Muscle layer of colon (tissue), 2 donors: ENCODE results near the gene GRID1.

Experiments used
- H3K27ac ChIP-seq: one replicate; pipeline ENCODE4 v1.7.0; 2013; ENCODE audit warnings: low read depth, mild to moderate bottlenecking, low read length, moderate library complexity
- H3K27me3 ChIP-seq, 2 donors: one replicate each; pipeline ENCODE4 v1.7.0; 2013; ENCODE audit warnings: low read length in 2 of 2, mild to moderate bottlenecking in 2 of 2; ENCODE audit not compliant: insufficient read depth in 2 of 2, control insufficient read depth in 1 of 2
- H3K36me3 ChIP-seq: one replicate; pipeline ENCODE4 v1.7.0; 2013; ENCODE audit warnings: mild to moderate bottlenecking, low read length; ENCODE audit not compliant: insufficient read depth
- H3K4me1 ChIP-seq: one replicate; pipeline ENCODE4 v1.7.0; 2013; ENCODE audit warnings: mild to moderate bottlenecking, low read length; ENCODE audit not compliant: insufficient read depth
- H3K4me3 ChIP-seq, 2 donors: one replicate each; pipeline ENCODE4 v1.7.0; 2013; ENCODE audit warnings: low read length in 2 of 2, low read depth in 1 of 2, mild to moderate bottlenecking in 1 of 2, moderate library complexity in 1 of 2
- H3K9ac ChIP-seq: one replicate; pipeline ENCODE4 v1.7.0; 2013; ENCODE audit warnings: low read length
- H3K9me3 ChIP-seq: one replicate; pipeline ENCODE4 v1.7.0; 2013; ENCODE audit warnings: mild to moderate bottlenecking, low read length
- donor health status: abdominal sarcoma.
- donor health status: Adenocarcinoma of cecum.

GRID1 gene

GRCh38 chr10:86348321-86349210 is 18.0 kb downstream of the GRID1 start:
- no peaks in the 10 kb centered on the region for H3K9me3 ChIP-seq
- no peaks in the 10 kb centered on the region for H3K36me3 ChIP-seq
- H3K4me3 ChIP-seq, result no peak overlapping the region
- H3K27me3 ChIP-seq, result no peaks in the 10 kb centered on the region
- H3K9ac ChIP-seq, result no peak overlapping the region
- H3K27ac ChIP-seq, result no peak overlapping the region
- no peaks in the 10 kb centered on the region for H3K4me1 ChIP-seq

GRCh38 chr10:86347856-86348255 is 18.7 kb downstream of the GRID1 start:
- H3K36me3 ChIP-seq, result no peaks in the 10 kb centered on the region
- no peaks in the 10 kb centered on the region for H3K4me1 ChIP-seq
- H3K27me3 ChIP-seq, result no peaks in the 10 kb centered on the region
- H3K4me3 ChIP-seq, result no peak overlapping the region
- H3K9ac ChIP-seq, result no peak overlapping the region
- no peak overlapping the region for H3K27ac ChIP-seq
- H3K9me3 ChIP-seq, result no peaks in the 10 kb centered on the region

GRCh38 chr10:86346799-86347665 is 19.6 kb downstream of the GRID1 start:
- H3K27ac ChIP-seq, result no peak overlapping the region
- no peak overlapping the region for H3K4me3 ChIP-seq
- H3K9ac ChIP-seq, result no peak overlapping the region
- no peaks in the 10 kb centered on the region for H3K4me1 ChIP-seq
- H3K36me3 ChIP-seq, result no peaks in the 10 kb centered on the region
- no peaks in the 10 kb centered on the region for H3K9me3 ChIP-seq
- H3K27me3 ChIP-seq, result no peaks in the 10 kb centered on the region

GRCh38 chr10:86345859-86346798 is 20.5 kb downstream of the GRID1 start:
- Histone ChIP-seq H3K9ac (no peak overlapping the region), H3K27me3 (no peaks in the 10 kb centered on the region), H3K36me3 (no peaks in the 10 kb centered on the region), H3K4me1 (no peaks in the 10 kb centered on the region), H3K9me3 (no peaks in the 10 kb centered on the region), H3K4me3 (no peak overlapping the region), H3K27ac (no peak overlapping the region)

- H3K9ac ChIP-seq, result no peak overlapping the region
These were observed 21.2 kb downstream of the GRID1 start for GRCh38 chr10:86345296-86345858.

GRCh38 chr10:86344714-86345161 is 21.9 kb downstream of the GRID1 start:
- Histone ChIP-seq H3K9me3 (no peaks in the 10 kb centered on the region), H3K9ac (no peak overlapping the region), H3K27me3 (no peaks in the 10 kb centered on the region), H3K4me1 (no peaks in the 10 kb centered on the region), H3K36me3 (no peaks in the 10 kb centered on the region), H3K4me3 (no peak overlapping the region), H3K27ac (no peak overlapping the region)

More at GRCh38 chr10:86345296-86345858, 21.2 kb downstream of the GRID1 start:
- no peak overlapping the region for H3K4me3 ChIP-seq
- H3K4me1 ChIP-seq, result no peaks in the 10 kb centered on the region
- H3K36me3 ChIP-seq, result no peaks in the 10 kb centered on the region
- no peaks in the 10 kb centered on the region for H3K9me3 ChIP-seq
- no peak overlapping the region for H3K27ac ChIP-seq
- no peaks in the 10 kb centered on the region for H3K27me3 ChIP-seq

GRCh38 chr10:86344281-86344680 is 22.3 kb downstream of the GRID1 start:
- Histone ChIP-seq H3K36me3 (no peaks in the 10 kb centered on the region), H3K9ac (no peak overlapping the region), H3K4me3 (no peak overlapping the region), H3K4me1 (no peaks in the 10 kb centered on the region), H3K27me3 (no peaks in the 10 kb centered on the region), H3K27ac (no peak overlapping the region), H3K9me3 (no peaks in the 10 kb centered on the region)

GRCh38 chr10:86343761-86344160 is 22.8 kb downstream of the GRID1 start:
- no peaks in the 10 kb centered on the region for H3K4me1 ChIP-seq
- H3K4me3 ChIP-seq, result no peak overlapping the region
- H3K27ac ChIP-seq, result no peak overlapping the region
- no peaks in the 10 kb centered on the region for H3K36me3 ChIP-seq
- H3K9ac ChIP-seq, result no peak overlapping the region
- H3K9me3 ChIP-seq, result no peaks in the 10 kb centered on the region
- H3K27me3 ChIP-seq, result no peaks in the 10 kb centered on the region

- no peaks in the 10 kb centered on the region for H3K4me1 ChIP-seq
- no peaks in the 10 kb centered on the region for H3K9me3 ChIP-seq
- H3K27ac ChIP-seq, result no peak overlapping the region
- no peaks in the 10 kb centered on the region for H3K36me3 ChIP-seq
- H3K4me3 ChIP-seq, result no peak overlapping the region
- H3K9ac ChIP-seq, result no peak overlapping the region
- H3K27me3 ChIP-seq, result no peaks in the 10 kb centered on the region
These were observed 24.3 kb downstream of the GRID1 start for GRCh38 chr10:86342111-86342863.

GRCh38 chr10:86341361-86341811 is 25.2 kb downstream of the GRID1 start:
- Histone ChIP-seq H3K4me3 (no peak overlapping the region), H3K27ac (no peak overlapping the region), H3K36me3 (no peaks in the 10 kb centered on the region), H3K9ac (no peak overlapping the region), H3K9me3 (no peaks in the 10 kb centered on the region), H3K27me3 (no peaks in the 10 kb centered on the region), H3K4me1 (no peaks in the 10 kb centered on the region)
